Stimulated activated CD8-positive, alpha-beta memory T cell treated with anti-CD3 and anti-CD28 coated beads, Interleukin-4, amount 100 ng/mL, for 4 hours (primary cell): ENCODE results near the gene KIRREL3.

Source experiments
- DNase-seq, 2 donors: peaks; one replicate each; pipeline ENCODE4 v3.0.0-alpha.2; 2020; ENCODE audit warnings: low read depth in 2 of 2, low spot score in 1 of 2

Gene KIRREL3

DNA sequence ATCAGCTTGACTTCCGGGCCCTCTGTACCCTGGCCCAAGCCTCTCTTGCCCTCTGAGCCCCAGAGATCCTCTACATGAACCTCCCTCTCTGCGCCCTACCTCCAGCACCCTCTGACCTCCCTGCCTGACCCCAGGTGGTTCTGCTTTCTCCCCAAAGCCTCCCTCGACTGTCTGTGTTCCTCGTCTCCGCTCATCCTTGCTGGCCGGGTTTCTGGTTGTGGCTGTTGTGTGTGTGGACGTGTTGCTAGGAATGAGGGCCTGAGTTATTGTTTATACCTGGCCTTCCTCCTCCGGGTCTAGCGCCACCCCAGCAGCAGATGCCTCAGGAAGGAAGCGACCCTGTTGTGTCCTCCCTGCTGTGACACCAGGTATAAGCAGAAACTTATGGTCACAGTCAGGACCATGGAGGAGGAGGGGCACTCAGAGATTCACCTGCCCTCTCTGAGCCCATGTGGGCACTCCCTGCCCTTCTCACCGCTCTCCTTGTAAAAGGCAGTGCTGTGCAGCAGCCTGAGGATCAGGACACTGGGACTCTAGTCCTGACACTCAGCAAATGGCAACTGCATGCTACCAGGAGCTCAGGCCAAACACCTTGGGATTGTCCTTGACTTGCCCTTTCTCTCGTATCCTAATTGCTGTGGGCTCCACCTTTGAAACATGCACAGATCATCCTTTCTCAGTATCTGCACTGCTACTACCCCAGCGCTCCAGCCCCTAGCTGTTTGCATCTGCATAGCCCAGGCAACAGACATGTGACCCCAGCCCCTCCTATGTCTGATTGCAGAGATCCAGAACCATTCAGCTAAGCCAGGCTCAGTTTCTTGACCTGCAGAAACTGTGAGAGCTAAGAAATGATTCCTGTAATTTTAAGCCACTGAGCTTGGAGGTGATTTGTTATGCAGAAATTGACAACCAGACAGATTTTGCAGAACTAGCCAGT, 505.0 kb downstream of the KIRREL3 start:
- no peak for DNase-seq

DNA sequence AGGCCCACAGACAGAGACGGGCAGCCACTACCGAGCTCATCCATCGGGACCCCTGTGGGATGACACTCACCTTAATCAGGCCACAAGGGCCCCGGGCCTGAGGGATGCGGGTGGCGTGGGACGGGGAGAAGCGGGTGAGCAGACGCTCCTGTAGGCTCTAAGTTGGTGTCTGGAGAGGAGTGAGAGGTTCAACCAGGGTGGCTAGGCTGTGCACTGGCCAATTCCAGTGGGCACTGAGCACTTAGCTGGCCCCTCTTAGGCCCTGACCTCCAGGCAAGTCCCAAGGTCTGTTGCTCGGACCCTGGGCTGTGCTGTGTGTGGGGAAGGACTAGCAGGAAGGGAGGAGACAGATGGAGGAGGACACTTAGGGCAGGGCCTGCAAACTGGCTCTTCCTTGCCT, 505.7 kb downstream of the KIRREL3 start:
- DNase-seq: no peak

DNA sequence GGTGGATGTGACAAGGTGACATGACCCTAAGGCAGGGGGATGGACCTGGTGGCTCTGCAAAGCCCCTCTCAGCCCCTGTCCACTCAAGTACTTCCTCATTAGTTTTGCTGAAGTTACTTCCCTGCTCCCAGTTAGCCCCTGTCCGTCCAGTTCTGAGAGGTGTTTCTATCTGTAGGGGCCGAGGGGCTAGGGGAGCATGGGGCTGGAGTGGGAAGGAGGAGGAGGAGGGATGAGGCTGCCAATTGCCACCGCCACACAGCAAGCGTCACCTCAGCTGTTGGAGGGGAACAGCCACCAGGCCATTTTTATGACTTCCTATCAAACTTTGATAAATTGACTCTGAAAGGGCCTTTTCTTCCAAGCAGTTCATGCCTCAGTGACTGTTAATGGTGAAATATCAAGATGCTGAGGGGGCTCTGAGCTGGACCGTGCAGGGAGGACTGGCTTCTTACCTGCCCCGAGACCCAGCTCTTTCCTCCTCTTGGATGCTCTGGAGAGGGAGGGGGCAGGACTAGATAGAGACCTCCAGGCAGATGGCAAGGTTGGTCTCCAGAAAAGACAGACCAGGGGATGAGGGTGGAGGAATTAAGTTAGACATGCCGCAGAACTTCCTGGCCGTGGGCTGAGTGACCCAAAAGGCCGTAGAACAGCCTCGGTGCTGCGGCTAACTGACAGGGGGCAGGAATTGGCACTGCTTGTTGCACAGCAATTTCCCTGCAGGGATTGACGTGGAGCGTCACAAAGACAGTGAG, 508.1 kb downstream of the KIRREL3 start:
- no peak for DNase-seq

DNA sequence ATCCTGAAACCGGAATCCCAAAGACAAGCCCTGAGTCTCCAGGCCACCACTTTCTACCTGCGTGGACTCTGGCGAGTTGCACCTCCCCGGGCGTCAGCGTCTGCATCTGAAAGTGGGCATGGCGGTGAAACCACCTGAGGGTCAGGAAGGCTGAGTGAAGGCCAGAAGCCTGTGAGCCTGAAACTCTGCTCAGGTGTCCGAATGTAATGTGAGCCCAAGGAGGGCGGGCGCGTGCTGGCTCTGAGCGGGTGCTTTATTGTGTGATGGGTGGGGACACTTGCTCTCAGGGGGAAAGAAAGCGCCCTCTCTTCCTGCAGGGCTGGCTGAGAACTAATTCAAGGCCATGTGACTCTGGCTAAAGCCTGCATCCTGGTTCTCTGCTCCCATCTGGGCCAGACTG, 509.5 kb downstream of the KIRREL3 start:
- DNase-seq: no peak

DNA sequence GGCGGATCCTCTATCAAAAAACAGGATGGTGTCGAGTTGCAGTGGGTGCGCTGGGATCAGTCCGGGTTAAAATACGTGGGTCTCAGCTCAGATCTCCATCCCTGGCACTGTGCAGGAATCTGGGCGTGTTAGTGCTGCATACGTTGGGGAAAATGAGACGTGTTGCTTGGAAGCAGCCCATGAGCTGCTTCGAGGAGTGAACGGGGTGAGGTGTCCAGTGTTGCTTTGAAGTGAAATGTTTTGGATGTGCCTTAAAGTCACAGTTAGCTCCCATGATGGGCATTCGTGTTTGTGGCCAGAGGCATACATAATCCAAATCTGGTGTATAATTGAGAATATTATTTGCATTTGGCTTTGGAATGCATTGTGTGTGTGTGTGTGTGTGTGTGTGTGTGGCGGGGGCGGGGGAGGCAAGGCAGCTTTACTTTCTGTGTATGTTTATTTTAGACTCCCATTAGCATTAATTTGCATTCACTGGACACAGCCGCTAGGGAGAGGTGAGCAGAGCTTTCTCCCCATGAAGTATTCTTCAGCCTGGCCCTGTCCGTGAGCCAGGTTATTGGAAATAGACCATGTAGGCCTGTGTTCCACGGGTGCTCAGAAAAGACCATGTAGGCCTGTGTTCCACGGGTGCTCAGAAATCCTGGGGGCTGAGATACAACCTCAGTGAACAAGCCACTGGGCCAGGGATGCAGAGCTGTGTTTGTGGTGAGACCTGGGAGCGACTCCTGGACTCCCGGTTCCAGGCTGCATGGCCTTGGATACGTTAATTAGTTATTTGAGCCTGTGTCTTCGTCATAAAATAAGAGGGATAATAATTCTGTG, 510.5 kb downstream of the KIRREL3 start:
- DNase-seq: no peak

DNA sequence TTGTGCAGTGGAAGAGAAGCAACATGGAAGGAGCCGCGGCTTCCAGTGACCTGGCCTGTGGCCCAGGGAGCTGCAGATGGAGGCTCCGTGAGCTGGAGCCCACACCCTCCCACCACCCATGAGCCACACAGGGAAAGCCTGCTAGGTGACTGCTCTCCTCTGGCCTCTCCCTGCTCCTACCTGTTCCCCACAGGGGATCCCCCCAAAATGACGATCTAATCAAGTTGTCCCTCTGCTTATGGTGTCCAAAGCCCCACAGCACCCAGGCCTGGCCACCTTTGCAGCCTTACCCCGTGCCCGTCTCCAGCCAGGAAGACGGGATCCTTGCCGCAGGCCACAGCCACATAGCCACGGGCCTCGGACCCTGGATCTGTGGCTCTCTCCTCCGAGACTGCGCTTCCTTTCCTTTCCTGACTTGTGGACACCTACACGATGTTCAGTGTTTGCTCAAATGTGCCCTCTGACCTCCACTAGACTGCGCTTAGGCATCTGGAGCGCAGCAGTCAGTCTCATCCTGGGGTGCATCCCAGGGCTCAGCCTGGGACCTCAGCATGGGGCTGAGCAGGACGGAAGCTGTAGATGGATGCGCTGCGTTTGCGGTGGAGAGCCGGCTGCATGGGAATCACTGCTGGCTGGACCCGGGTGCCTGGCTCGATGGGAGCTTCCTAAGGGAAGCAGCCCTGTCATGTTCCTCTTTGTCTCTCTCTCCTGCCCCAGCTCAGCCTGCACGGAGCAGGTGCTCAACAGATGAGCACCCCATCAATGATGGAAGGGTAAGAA, 511.8 kb downstream of the KIRREL3 start:
- DNase-seq: no peak

DNA sequence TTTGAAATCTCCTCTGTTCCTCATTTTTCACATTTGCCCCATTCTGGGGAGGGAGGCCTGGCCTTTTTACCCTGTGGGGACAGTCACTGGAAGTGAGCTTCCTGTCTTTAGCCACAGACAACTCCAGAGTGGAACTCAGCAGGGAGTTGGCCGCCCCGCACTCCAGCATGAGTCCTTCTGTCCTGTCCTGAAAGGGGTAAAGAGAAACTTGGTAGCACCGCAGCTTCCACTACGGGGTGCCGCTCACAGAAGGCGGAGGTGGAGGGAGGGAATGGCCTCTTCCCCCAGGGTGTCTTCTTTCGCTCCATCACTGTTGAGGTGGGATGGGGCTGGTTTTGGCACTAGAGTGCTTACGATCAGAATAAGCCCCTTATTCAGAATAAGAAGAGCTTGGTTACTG, 512.9 kb downstream of the KIRREL3 start:
- DNase-seq: no peak

DNA sequence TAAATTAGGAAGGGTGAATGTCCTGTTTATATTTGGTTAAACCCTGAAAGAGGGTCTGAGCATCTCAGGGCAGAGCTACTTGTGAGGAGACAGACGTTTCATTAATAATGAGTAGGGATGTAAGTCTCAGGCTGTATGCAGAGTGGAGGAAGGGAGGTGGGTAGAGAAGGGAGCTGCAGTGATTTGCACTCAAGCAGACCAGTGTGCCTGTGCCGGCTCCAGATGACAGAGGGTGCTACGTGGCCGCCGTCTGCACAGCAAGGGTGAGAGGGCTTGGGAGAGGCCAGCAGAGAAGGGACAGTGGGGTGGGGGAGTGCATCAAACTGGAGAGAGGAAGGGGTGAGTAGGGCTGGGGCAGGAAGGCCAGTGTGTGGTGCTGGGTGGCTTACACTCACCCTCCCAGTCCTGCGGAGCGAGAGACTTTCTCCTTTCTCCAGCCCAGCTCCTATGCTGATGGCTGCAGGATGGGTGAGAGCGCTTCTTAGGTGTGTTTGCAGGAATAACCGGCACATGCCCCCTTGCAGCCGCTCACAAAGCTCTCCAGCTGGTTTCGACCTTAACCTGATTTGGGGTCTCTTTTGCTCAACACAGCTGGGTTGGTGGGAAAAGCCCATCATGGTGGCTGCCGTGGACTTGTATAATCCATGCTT, 514.5 kb downstream of the KIRREL3 start:
- DNase-seq: no peak

DNA sequence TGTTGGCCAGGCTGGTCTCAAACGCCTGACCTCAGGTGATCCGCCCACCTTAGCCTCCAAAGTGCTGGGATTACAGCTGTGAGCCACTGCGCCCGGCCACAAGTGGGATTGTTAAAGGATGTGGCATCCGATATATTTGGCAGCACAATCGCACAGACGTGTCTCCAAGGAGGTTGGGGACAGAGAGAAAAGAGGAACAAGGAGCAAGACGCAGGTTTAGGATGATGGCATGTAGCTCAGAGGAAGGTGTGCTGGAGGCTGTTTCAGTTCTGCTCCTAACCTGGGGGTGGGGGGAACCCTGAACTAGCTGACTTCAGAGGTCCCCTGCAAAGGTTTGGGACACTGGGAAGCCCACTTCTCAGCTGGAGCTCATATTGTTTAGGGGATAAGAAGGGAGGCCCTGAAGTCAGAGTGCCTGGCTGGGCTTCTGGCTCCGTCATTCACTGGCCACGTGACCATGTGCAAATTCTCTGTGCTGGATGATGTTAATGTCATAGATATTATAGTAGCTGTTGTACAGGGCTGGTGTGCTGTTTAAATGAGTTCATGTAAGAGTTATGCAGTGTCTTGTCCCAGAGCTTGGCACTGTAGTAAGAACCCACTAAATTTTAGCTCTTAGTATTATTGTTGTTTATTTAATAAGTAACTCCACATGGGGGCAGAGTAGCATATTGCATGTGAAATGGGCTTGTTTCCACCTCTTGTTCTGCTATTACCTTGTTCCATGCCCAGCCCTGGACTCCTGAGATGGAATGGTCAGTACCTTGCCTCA, 515.4 kb downstream of the KIRREL3 start:
- DNase-seq: no peak

DNA sequence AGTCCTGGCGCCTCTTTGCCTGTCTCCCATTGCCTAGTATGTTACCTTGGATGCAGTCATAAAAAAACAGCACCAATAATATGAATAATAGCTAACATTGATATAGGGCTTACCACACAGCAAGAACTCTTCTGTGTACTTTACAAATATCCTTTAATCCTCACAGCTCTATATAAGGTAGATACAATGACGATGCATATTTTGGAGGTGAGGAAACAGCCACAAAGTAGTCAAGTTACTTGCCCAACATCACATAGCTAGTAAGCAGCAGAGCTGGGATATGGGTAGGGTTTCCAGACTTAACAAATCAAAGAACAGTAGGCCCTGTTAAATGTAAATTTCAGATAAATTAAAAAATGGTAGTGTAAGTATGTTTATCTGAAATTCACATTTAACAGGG, 516.3 kb downstream of the KIRREL3 start:
- no peak for DNase-seq

DNA sequence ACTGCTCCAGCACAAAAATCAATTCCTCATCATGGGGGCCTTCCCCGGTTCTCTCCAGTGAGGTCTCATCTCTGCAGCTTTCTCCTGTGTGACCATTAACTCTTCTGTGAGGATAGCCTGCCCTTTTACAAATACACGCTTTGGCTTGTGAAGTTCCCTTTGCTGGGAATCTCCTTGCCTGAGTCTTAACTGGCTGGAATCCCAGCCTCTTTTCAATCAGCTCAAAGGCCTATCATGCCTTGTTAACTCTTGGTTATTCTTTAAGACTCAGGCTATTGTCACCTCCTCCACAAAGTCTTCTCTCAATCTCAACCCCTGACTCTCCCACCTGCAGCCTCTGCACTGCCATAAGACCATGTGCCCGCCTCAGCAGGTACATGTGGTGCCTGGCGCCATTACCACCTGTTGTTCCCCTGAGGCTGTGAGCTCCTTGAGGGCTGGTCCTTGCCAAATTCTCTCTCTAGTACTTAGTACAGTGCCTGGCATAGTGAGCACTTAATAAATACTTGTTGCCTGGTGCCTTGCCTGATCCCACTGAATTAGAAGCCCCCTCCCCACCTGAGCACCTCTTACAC, 516.9 kb downstream of the KIRREL3 start:
- no peak for DNase-seq

DNA sequence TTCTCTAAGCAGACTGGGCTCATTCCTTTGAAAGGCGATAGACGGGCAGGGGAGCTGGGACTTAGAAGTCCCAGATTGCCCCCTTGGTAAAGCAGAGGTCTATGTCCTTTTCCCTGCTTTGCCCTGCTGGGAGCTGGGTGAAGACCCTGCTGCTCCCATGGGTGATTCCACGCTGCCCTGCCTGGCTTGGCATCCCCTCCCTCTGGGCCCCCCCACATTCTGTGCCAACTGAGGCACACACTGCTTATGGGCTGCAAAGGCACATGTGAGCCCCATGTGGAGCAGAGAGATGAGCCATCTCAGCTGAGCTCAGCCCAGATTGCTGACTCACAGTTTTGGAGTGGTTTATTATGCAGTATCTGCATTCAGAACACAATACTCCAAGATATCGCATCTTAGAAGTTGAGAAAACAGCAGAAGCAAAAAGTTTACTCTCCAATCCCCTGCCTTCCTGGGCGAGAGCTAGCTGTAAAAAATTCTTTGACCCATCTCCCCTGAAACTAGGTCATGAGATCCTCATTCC, 517.9 kb downstream of the KIRREL3 start:
- no peak for DNase-seq

DNA sequence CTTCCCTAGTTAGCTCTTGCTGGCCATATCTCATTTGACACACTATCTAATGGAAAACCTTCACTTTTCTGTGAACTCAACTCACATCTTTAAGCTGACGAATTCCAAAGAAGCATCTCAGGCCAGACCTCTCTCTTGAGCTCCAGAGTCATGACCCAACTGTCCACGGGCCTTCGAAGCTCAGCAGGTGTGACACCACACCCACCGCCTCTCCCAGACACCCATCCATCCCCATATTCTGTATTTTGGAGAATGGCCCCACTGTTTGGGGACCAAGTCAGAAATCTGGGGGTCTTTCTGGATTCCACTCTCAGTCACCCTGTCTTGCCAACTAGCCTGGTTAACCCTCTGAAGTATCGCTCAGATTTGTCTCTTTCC, 519.3 kb downstream of the KIRREL3 start:
- no peak for DNase-seq

DNA sequence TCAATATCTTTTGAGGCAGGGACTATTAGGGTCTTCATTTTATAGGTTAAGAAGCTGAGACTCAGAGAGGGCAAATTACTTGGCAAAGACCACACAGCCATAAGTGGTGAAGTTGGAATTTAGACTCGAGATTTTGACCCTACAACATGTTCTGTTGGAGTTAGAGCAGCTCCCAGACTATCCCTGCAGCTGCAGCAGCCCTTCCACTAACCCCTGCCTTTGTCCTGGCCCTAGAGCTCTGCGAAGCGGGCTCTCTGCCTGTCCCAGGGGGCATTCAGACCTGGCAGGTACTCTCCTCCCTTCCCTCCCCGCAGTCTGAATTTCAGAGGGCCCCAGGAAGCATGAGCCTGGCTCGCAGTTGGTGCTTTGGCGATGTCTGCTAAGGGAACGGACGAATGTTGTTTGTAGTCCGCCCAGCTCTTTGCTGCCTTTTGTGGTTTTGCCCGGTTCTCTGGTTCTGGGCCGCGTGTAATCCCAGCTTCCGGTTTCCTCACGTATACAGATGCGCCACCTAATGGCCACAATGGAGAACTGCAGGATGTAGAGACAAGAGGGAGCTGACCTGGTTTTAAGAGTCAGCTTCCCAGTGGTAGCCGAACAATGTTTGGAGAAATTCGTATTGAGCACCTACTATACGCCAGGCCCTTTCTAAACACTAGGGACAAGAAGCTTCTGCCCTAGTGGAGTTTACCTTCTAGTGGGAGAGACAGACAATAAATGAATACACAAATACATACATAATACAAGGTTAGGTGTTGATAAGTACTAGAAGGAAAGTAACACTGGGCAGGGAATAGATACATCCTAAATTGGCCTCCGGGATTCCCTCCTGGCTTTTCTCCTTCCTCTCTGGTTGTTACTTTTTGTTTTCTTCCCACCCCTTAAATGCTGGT, 519.9 kb downstream of the KIRREL3 start:
- DNase-seq: peak; percentile 19 to 34

DNA sequence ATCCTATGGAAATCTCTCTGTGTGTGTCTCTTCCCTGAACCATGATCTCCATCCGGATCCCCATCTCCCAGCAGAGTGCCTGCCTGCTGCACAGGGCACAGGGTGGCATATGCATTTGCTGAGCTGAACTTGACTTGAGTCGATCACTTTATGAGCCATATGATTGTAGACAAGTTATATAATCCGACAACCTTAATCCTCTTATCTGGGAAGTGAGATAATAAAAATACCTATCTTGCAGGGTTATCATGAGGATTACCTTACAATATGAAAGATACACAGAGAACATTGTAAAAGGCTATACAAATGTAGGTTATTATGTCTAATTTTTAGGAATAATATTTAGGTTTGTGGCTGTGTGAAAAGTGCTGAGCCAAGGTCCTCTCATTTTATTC, 520.6 kb downstream of the KIRREL3 start:
- no peak for DNase-seq

DNA sequence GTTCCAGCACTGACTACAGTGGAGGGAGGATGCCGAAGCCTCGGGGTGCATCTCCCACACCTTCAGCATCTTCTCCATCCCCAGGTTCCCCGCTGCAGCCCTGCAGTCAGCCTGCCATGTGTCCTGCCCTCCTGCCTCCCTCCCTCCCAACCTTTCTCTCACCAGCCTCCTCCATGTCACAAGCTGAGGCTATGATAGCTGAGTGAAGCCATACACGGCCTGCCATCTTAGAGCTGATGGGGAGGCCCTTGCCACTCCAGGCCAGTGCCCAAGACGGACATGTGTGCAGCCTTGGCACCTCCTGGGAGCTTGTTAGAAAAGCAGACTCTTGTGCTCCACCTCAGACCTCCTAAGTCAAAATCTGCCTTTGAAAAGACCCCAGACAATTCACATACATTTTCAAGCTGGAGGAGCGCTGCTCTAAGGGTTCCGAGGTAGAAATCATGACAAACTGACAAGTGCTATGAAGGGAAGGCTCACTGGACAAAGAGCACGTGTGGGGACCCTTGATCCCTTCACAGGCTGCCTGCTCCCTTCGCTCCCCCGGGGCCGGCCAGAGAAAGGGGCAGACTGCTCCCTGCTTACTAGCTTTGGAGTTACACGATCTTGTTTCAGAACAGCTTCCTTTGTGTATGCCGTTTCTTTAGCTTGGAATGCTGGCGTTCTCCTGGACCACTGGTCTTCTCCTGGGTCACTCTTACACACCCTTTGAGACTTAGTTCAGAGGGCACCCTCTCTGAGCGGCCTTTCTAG, 521.2 kb downstream of the KIRREL3 start:
- no peak for DNase-seq

DNA sequence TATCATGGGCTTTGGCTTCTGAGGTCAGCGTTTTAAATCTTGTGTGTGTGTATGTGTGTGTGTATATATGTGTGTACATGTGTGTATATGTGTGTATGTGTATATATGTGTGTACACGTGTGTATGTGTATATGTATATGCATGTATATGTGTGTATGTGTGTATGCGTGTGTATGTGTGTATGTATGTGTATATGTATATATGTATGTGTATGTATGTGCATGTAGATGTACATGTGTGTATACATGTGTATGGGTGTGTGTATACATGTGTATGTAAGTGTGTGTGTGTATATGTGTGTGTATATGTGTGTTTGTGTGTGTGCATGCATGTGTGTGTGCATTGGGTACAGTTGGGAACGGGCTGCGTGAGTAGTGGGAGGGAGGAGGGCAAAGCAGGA, 522.1 kb downstream of the KIRREL3 start:
- no peak for DNase-seq
